Activated CD8-positive, alpha-beta T cell treated with anti-CD3 and anti-CD28 coated beads, Interleukin-2, amount 10 ng/mL, durations not matched to agents 7 days and 5 days (primary cell): ENCODE data around the gene AHSP. TPM values are rescaled to one million over a fixed set of nuclear protein-coding genes. Genes with fewer than 3 reads are reported as not detected.

Source experiments
- ATAC-seq: fragments of 150-1000 bp; cut with Tn5 transposase; one replicate; pipeline ENCODE4 v1.10.0; 2021; ENCODE audit warnings: moderate library complexity
- CTCF ChIA-PET: fragments of 350-600 bp; sonication (Branson Sonifier 250); formaldehyde crosslinking; loops from one replicate; lab custom pipeline; 2021; ENCODE audit warnings: antibody characterized with exemption; lab: Charles Lee
- POLR2A ChIA-PET: fragments of 350-600 bp; sonication (Branson Sonifier 250); formaldehyde crosslinking; loops from one replicate; lab custom pipeline; 2021; ENCODE audit warnings: antibody characterized with exemption; lab: Charles Lee
- DNase-seq: peaks from one replicate; pipeline ENCODE4 v3.0.0-alpha.2; 2020
- H3K27ac Mint-ChIP-seq: one replicate; pipeline ENCODE4 v1.8.0; 2021; ENCODE audit warnings: mild to moderate bottlenecking, mixed read lengths
- H3K27me3 Mint-ChIP-seq: one replicate; pipeline ENCODE4 v1.8.0; 2021; ENCODE audit warnings: low read depth, mixed read lengths
- H3K36me3 Mint-ChIP-seq: one replicate; pipeline ENCODE4 v1.8.0; 2021; ENCODE audit warnings: low read depth, mixed read lengths
- H3K4me1 Mint-ChIP-seq: one replicate; pipeline ENCODE4 v1.8.0; 2021; ENCODE audit warnings: low read depth, mixed read lengths
- H3K4me3 Mint-ChIP-seq: one replicate; pipeline ENCODE4 v1.8.0; 2021; ENCODE audit warnings: mild to moderate bottlenecking, mixed read lengths
- H3K9me3 Mint-ChIP-seq: one replicate; pipeline ENCODE4 v1.8.0; 2022; ENCODE audit warnings: mixed read lengths; ENCODE audit not compliant: insufficient read depth
- total RNA-seq, 2 experiments: library from RNA; stranded (reverse); gene quantifications; one replicate each; pipeline ENCODE4 v1.2.3, GENCODE V29; 2021

The AHSP gene
- total RNA-seq, 2 experiments from 2014 or later = not detected

DNA sequence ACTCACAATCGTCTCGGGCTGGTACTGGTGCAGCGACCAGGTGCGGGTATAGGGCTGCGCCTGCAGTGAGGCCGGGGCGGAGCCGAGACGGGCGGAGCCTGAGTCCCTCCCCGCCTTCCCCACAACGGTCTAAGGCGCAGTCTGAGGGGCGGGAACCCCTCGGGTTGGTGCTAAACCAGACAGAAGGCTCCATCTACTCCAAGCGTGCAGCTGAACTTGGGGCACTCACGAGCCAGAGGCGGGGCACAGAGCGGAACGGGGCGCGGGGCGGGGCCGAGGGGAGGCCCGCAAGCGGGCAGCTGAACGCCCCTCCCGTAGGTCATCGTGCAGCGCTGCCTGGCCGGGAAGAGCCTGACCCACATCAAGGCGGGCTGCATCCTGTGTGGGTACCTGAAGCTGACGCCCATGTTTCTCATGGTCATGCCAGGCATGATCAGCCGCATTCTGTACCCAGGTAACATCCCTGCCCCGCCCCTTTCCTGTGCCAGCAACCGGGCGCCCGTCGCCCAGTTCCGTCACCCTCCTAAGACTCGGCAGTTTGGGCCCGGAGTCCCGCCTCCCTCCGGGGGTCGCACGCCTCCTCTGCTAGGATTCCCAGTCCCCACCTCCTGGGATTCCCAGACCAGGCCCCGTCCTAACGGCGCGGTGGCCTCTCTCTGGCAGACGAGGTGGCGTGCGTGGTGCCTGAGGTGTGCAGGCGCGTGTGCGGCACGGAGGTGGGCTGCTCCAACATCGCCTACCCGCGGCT is 39.8 kb upstream of the AHSP start:
- CTCF ChIA-PET = interaction anchor here (1.3 to 1.4 kb wide), 2 partner anchors 27 to 29 kb away, joined by 3 to 6 read pairs; no protein-coding TSS in a partner anchor
- H3K36me3 Mint-ChIP-seq = peaks cover 5% of the 10 kb centered on the region
- POLR2A ChIA-PET = interaction anchor here (2.4 kb wide), 1 partner anchor 11 kb away, joined by 9 read pairs; no protein-coding TSS in a partner anchor
- H3K4me1 Mint-ChIP-seq = peaks cover 11% of the 10 kb centered on the region
- DNase-seq = peak; percentile 72
- H3K9me3 Mint-ChIP-seq = no peaks in the 10 kb centered on the region
- H3K27me3 Mint-ChIP-seq = peaks cover 8% of the 10 kb centered on the region
- peak; percentile 96 for ATAC-seq
- peak overlapping the region; percentile 69 for H3K27ac Mint-ChIP-seq
- peak overlapping the region; percentile 79 for H3K4me3 Mint-ChIP-seq

DNA sequence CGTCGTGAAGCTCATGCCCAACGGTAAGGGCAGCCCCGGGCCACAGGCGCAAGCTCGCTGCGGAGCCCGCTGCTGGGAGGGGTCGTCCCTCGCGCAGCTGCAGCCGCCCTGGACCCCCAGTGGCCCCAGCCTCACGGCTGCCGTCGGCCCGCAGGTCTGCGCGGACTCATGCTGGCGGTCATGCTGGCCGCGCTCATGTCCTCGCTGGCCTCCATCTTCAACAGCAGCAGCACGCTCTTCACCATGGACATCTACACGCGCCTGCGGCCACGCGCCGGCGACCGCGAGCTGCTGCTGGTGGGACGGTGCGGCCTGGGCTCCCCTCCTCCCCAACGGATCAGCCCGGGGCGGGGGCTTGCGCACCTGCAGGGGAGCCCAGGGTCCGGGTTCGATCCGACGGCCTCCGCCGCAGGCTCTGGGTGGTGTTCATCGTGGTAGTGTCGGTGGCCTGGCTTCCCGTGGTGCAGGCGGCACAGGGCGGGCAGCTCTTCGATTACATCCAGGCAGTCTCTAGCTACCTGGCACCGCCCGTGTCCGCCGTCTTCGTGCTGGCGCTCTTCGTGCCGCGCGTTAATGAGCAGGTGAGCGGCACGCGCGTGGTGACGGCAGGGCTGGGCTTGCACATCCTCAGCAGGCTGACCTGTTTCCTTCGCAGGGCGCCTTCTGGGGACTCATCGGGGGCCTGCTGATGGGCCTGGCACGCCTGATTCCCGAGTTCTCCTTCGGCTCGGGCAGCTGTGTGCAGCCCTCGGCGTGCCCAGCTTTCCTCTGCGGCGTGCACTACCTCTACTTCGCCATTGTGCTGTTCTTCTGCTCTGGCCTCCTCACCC is 39.0 kb upstream of the AHSP start:
- POLR2A ChIA-PET = interaction anchor here (1.6 to 2.4 kb wide), 2 partner anchors 12 to 20 kb away, joined by 4 to 9 read pairs; partner anchors contain the start of gene RUSF1

DNA sequence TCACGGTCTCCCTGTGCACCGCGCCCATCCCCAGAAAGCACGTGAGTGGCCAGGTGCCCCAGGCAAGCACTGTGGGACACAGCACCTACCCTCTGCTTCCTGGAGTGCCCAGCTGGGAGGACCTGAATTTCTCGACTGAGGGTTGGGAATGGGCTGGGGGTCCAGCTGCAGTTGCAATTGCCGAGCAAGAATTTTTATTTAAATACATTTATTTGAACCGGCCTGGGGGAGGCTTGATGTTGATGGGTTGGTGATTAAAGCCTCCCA is 38.5 kb upstream of the AHSP start:
- no peak for ATAC-seq
- H3K36me3 Mint-ChIP-seq = peaks cover 5% of the 10 kb centered on the region
- ChIA-PET CTCF (interaction anchor here (1.0 kb wide), 1 partner anchor 28 kb away, joined by 3 read pairs; no protein-coding TSS in a partner anchor), POLR2A (interaction anchor here (1.6 kb wide), 1 partner anchor 19 kb away, joined by 4 read pairs; the partner anchor contains the start of gene RUSF1)
- peaks cover 11% of the 10 kb centered on the region for H3K4me1 Mint-ChIP-seq
- DNase-seq = no peak
- no peak overlapping the region for H3K4me3 Mint-ChIP-seq
- no peak overlapping the region for H3K27ac Mint-ChIP-seq
- H3K27me3 Mint-ChIP-seq = peaks cover 8% of the 10 kb centered on the region
- no peaks in the 10 kb centered on the region for H3K9me3 Mint-ChIP-seq

More for the DNA sequence above, 39.0 kb upstream of the AHSP start:
- DNase-seq = no peak
- Mint-ChIP-seq H3K9me3 (no peaks in the 10 kb centered on the region), H3K4me1 (peaks cover 11% of the 10 kb centered on the region), H3K36me3 (peaks cover 5% of the 10 kb centered on the region), H3K27ac (no peak overlapping the region), H3K4me3 (no peak overlapping the region), H3K27me3 (peaks cover 8% of the 10 kb centered on the region)
- CTCF ChIA-PET = interaction anchor here (1.4 kb wide), 1 partner anchor 28 kb away, joined by 6 read pairs; no protein-coding TSS in a partner anchor
- no peak for ATAC-seq

DNA sequence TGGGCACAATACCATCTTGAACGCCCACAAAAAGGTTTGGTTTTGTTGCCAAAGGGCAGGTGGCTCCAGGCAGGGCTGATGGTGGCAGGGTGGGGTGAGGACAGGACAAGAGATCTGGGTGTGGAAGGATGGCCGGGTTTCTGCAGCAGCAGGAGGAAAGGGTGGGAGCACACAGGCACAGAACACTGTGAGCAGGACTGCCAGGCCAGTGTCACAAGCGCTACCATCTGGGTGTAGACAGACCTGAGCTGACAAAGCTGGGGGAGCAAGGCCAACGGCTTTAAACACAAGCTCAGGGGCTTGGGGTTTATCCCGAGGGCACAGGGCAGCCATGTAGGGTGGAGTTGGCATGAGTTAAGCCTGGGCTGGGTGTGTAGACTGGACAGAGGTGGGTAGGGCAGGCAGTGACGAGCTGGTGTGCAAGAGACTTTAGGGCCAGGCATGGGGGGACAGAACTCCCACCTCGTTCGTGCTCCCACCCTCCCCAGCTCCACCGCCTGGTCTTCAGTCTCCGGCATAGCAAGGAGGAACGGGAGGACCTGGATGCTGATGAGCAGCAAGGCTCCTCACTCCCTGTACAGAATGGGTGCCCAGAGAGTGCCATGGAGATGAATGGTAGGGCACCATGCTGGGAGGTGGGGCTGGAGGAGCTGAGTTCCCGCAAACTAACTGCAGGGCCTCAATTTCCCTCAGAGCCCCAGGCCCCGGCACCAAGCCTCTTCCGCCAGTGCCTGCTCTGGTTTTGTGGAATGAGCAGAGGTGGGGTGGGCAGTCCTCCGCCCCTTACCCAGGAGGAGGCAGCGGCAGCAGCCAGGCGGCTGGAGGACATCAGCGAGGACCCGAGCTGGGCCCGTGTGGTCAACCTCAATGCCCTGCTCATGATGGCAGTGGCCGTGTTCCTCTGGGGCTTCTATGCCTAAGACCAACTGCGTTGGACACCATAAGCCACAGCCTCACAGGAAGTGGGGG is 37.8 kb upstream of the AHSP start:
- H3K36me3 Mint-ChIP-seq = peaks cover 5% of the 10 kb centered on the region
- peaks cover 8% of the 10 kb centered on the region for H3K27me3 Mint-ChIP-seq
- POLR2A ChIA-PET = interaction anchor here (1.4 to 1.6 kb wide), 2 partner anchors 18 to 30 kb away, joined by 3 to 4 read pairs; partner anchors contain the start of genes ARMC5 and RUSF1
- H3K27ac Mint-ChIP-seq = no peak overlapping the region
- H3K4me1 Mint-ChIP-seq = peaks cover 11% of the 10 kb centered on the region
- no peaks in the 10 kb centered on the region for H3K9me3 Mint-ChIP-seq
- CTCF ChIA-PET = interaction anchor here (1.0 kb wide), 1 partner anchor 29 kb away, joined by 3 read pairs; no protein-coding TSS in a partner anchor
- DNase-seq (no peak), ATAC-seq (no peak)
- H3K4me3 Mint-ChIP-seq = no peak overlapping the region

DNA sequence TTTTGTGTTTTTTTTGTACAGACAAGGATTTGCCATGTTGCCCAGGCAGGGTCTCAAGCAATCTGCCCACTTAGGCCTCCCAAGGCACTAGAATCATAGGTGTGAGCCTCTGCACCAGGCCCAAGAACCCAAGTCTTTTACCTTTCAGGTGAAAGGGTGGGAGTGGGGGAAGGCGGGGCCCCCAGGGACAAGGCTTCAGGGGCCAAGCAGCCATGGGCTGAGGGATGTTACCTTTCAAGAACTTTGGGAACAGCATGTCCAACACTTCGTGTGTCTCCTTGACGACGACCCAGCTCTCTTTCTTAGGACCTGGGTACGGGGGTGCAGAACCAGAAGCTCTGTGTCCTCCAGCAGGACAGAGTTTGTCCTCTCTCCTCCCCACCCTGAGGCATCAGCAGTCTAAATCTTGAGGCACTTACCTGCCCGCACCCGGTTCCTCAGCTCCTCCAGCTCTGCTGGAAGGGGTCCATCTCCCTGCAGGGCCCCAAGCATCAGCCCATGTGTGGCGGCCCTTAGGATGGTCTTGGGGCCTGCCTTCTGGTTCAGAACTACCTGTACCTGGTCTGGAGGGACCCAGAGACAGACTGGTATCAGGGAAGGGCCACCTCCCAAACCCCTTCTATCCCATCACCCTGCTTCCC is 35.8 kb upstream of the AHSP start:
- DNase-seq (no peak), ATAC-seq (no peak)
- Mint-ChIP-seq H3K27ac (no peak overlapping the region), H3K4me1 (peaks cover 11% of the 10 kb centered on the region), H3K27me3 (no peaks in the 10 kb centered on the region), H3K36me3 (peaks cover 5% of the 10 kb centered on the region), H3K4me3 (no peak overlapping the region), H3K9me3 (no peaks in the 10 kb centered on the region)
- ChIA-PET POLR2A (no interaction called here), CTCF (no interaction called here)

DNA sequence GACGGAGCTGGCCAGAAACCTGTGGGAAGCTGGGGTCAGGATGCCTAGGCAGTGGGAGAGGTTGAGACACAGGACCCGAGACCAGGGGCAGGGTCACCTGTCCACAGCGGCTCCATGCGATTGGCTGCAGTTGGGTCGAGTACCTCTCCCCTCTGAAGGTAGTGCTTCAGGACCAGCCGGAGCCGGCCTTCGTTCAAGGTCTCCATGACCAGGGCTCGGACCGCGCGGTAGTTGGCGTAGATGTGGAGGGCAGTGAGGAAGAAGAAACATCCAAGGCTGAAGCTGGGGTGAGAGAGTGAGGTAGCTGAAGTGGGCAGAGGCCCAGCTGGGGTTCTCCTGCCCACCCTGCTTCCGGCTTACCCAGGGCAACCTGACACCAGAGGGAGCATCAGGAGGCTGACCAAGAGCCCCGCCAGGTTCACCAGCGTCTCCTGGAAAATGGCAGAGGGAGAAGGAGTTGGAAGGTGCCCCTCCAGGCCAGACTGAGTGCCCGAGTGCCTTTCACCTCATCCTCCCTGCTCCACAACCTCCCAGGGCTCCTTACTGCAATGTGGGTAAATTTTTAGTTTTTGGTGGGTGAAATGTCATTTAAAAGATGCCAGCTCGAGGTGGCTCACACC is 34.1 kb upstream of the AHSP start:
- Mint-ChIP-seq H3K27ac (no peak overlapping the region), H3K9me3 (no peaks in the 10 kb centered on the region), H3K27me3 (no peaks in the 10 kb centered on the region), H3K4me1 (peaks cover 4% of the 10 kb centered on the region), H3K36me3 (peaks cover 5% of the 10 kb centered on the region), H3K4me3 (no peak overlapping the region)
- ATAC-seq (no peak), DNase-seq (no peak)
- CTCF ChIA-PET = no interaction called here
- POLR2A ChIA-PET = interaction anchor here (1.5 kb wide), 1 partner anchor 13 kb away, joined by 3 read pairs; no protein-coding TSS in a partner anchor

DNA sequence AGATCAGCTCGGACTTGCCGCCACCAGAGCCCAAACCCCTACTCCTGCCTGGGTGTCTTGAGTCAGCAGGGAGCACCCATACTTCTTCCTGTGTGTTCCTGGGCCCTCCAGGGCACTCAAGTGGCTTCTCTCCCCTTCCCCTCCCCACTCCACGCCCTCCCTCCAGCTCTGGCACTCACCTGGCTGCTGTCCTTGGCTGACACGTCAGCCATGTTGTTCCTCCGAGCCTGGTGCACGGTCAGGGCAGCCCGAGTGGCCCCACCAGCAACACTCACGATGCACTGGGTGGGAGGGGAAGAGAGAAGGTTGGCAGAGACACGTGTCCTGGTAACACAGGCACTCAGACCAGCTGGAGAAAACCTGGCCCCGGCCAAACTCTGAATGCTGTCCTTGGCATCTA is 31.0 kb upstream of the AHSP start:
- Mint-ChIP-seq H3K36me3 (no peaks in the 10 kb centered on the region), H3K4me3 (no peak overlapping the region), H3K4me1 (no peaks in the 10 kb centered on the region), H3K9me3 (no peaks in the 10 kb centered on the region), H3K27ac (no peak overlapping the region), H3K27me3 (no peaks in the 10 kb centered on the region)
- ATAC-seq (no peak), DNase-seq (no peak)
- ChIA-PET CTCF (no interaction called here), POLR2A (no interaction called here)

DNA sequence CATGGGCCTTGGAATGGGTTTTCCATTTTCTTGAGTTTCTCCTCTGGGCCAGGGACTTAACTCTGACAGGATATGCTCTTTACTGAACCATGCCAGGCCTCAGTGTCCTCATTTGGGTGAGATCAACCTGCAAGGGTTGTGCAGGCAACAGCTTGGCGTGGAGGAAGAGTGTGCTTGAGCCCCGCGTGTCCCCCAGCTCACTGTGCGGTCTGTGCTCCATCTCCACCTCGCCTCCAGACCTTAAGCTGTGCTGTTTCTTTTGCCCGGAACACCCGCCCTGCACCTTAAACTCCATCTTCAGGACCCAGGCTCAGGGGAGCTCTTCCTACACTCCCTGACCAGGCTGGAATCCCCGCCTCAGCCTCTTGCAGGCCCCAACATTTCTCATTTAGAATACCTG is 29.2 kb upstream of the AHSP start:
- ATAC-seq (no peak), DNase-seq (no peak)
- H3K4me3 Mint-ChIP-seq = no peak overlapping the region
- H3K9me3 Mint-ChIP-seq = no peaks in the 10 kb centered on the region
- no peaks in the 10 kb centered on the region for H3K36me3 Mint-ChIP-seq
- no peaks in the 10 kb centered on the region for H3K4me1 Mint-ChIP-seq
- H3K27ac Mint-ChIP-seq = no peak overlapping the region
- ChIA-PET POLR2A (interaction anchor here (0.7 to 1.3 kb wide), 2 partner anchors 10 to 19 kb away, joined by 3 to 7 read pairs; partner anchors contain the start of gene RUSF1), CTCF (no interaction called here)
- H3K27me3 Mint-ChIP-seq = no peaks in the 10 kb centered on the region

DNA sequence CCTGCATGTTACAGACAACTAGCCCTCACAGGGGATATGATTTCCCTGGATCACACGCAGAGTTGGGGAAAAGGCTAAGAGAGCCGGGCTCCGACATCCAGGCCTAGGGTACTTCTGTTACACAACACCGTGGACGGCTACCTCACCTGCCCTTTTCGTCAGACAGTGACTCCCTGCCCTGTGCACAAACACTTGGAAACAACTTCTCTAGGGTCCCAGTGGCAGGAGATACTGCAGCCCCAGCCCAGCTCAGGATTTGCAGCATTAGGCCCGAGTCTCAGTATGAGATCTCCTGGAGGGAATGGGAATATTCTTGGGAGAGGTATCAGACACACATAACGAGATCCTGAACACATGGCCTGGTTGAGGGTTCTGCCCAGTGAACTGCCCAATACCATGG is 27.8 kb upstream of the AHSP start:
- H3K27me3 Mint-ChIP-seq = no peaks in the 10 kb centered on the region
- CTCF ChIA-PET = interaction anchor here (0.9 kb wide), 1 partner anchor 40 kb away, joined by 3 read pairs; no protein-coding TSS in a partner anchor
- no peak overlapping the region for H3K4me3 Mint-ChIP-seq
- peaks cover under 1% of the 10 kb centered on the region for H3K36me3 Mint-ChIP-seq
- no peaks in the 10 kb centered on the region for H3K9me3 Mint-ChIP-seq
- H3K27ac Mint-ChIP-seq = no peak overlapping the region
- ATAC-seq (no peak), DNase-seq (no peak)
- peaks cover 9% of the 10 kb centered on the region for H3K4me1 Mint-ChIP-seq
- POLR2A ChIA-PET = no interaction called here

DNA sequence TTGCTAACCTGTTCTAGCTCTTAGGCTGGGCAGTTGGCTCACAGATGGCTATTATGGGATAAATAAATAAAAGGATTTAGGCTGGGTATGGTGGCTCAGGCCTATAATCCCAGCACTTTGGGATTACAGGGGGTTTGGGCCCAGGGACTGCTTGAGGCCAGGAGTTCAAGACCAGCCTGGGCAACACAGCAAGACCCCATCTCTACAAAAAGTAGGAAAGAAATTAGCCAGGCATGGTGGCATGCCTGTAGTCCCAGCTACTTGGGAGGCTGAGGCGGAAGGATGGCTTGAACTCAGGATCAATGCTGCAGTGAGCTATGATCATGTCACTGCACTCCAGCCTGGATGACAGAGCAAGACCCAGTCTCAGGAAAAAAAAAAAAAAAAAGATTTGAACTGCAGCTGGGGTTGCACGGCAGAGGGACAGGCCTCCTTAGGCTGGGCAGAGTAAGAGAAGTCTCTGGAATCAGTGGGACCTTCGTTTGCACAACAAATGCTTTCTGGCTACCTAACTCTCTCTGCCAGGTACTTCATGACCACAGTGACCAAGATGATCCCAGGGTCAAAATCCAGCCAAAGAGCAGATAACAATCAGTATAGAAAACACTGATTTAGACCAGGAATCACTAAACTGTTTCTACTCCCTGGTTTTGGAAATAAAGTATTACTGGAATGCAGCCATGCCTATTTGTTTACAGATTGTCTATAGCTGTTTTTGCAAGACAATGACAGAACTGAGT is 26.3 kb upstream of the AHSP start:
- Mint-ChIP-seq H3K27me3 (no peaks in the 10 kb centered on the region), H3K4me3 (no peak overlapping the region), H3K36me3 (peaks cover 5% of the 10 kb centered on the region), H3K4me1 (peaks cover 21% of the 10 kb centered on the region), H3K27ac (no peak overlapping the region), H3K9me3 (no peaks in the 10 kb centered on the region)
- ATAC-seq (no peak), DNase-seq (no peak)
- ChIA-PET CTCF (no interaction called here), POLR2A (no interaction called here)
